DOHH2 (cell line): ENCODE measurements around the gene SCN11A.

Experiments
- CTCF ChIP-seq: fragments of 200-600 bp; sonication (generic); IDR thresholded peaks from one replicate; pipeline ENCODE4 v1.5.1; 2014; ENCODE audit warnings: antibody characterized with exemption, mild to moderate bottlenecking, low read depth, low read length; ENCODE audit not compliant: poor library complexity, severe bottlenecking
- EZH2phosphoT487 ChIP-seq: fragments of 200-600 bp; sonication (generic); IDR thresholded peaks from 2 replicates; pipeline ENCODE4 v1.6.1; 2017; ENCODE audit warnings: borderline replicate concordance, mild to moderate bottlenecking, antibody characterized with exemption, low read length, moderate library complexity, mixed read lengths

- TF ChIP-seq CTCF (no peak), EZH2phosphoT487 (no peak)
These were observed 30.7 kb downstream of the SCN11A start for GRCh38 chr3:39021029-39021428.
